Loucy (cell line): ENCODE results near the gene PPP2R5C.
"Not testable (repeated sequence)": the region's sequence is repeated elsewhere in the genome, so short reads cannot be mapped to it uniquely, and the experiment has no call there.

Source experiments
- H2AFZ ChIP-seq: fragments of 200-600 bp; sonication (generic); 2 replicates; pipeline ENCODE4 v1.6.0; 2016; ENCODE audit warnings: antibody characterized with exemption, mild to moderate bottlenecking, low read length, moderate library complexity
- H3F3A ChIP-seq: fragments of 200-600 bp; 2 replicates; pipeline ENCODE4 v1.6.0; 2016; ENCODE audit warnings: antibody characterized with exemption, low read depth, mild to moderate bottlenecking
- H3K27me3 ChIP-seq: fragments of 200-600 bp; sonication (generic); 2 replicates; pipeline ENCODE4 v1.6.1; 2014; ENCODE audit warnings: low read length, mild to moderate bottlenecking; ENCODE audit not compliant: insufficient read depth, poor library complexity, severe bottlenecking
- H3K36me3 ChIP-seq: fragments of 200-600 bp; sonication (generic); 2 replicates; pipeline ENCODE4 v1.6.1; 2016; ENCODE audit warnings: low read length; ENCODE audit not compliant: insufficient read depth
- H3K4me1 ChIP-seq: fragments of 200-600 bp; sonication (generic); 2 replicates; pipeline ENCODE4 v1.5.1; 2014; ENCODE audit warnings: low read length, mild to moderate bottlenecking; ENCODE audit not compliant: insufficient read depth, poor library complexity, severe bottlenecking
- H3K4me2 ChIP-seq: fragments of 200-600 bp; sonication (generic); 2 replicates; pipeline ENCODE4 v1.6.0; 2014; ENCODE audit warnings: antibody characterized with exemption, low read length, low read depth, mild to moderate bottlenecking; ENCODE audit not compliant: poor library complexity, severe bottlenecking
- H3K4me3 ChIP-seq: fragments of 200-600 bp; sonication (generic); 2 replicates; pipeline ENCODE4 v1.5.1; 2014; ENCODE audit warnings: low read length, mild to moderate bottlenecking, mixed read lengths; ENCODE audit not compliant: poor library complexity, severe bottlenecking
- H3K79me2 ChIP-seq: fragments of 200-600 bp; sonication (generic); 2 replicates; pipeline ENCODE4 v1.6.1; 2014; ENCODE audit warnings: low read length; ENCODE audit not compliant: insufficient read depth
- H3K9ac ChIP-seq: fragments of 200-600 bp; sonication (generic); 2 replicates; pipeline ENCODE4 v1.6.0; 2014; ENCODE audit warnings: mild to moderate bottlenecking, low read depth, low read length, moderate library complexity; ENCODE audit not compliant: poor library complexity, severe bottlenecking
- H3K9me2 ChIP-seq: fragments of 200-600 bp; sonication (generic); replicated peaks from 2 replicates; pipeline ENCODE4 v1.6.1; 2016; ENCODE audit warnings: low read depth, low read length, mixed read lengths
- H3K9me3 ChIP-seq: fragments of 200-600 bp; sonication (generic); 2 replicates; pipeline ENCODE4 v1.6.1; 2014; ENCODE audit warnings: mild to moderate bottlenecking, antibody characterized with exemption, low read length, low read depth; ENCODE audit not compliant: insufficient read depth
- H4K20me1 ChIP-seq: fragments of 200-600 bp; sonication (generic); 2 replicates; pipeline ENCODE4 v1.6.0; 2014; ENCODE audit warnings: antibody characterized with exemption, low read length, mild to moderate bottlenecking; ENCODE audit not compliant: insufficient read depth, poor library complexity, severe bottlenecking
- CTCF ChIP-seq: fragments of 200-600 bp; sonication (generic); conservative IDR thresholded peaks from 2 replicates; pipeline ENCODE4 v1.5.1; 2014; ENCODE audit warnings: mild to moderate bottlenecking, antibody characterized with exemption, low read length
- EZH2phosphoT487 ChIP-seq: fragments of 200-600 bp; IDR thresholded peaks from 2 replicates; pipeline ENCODE4 v1.6.1; 2018; ENCODE audit warnings: antibody characterized with exemption, mild to moderate bottlenecking, moderate library complexity, borderline replicate concordance

PPP2R5C gene

GRCh38 chr14:101728367-101728742 lies 33.2 kb upstream of the PPP2R5C start:
- Histone ChIP-seq H3K36me3 (no peaks in the 10 kb centered on the region), H3K9me2 (no peaks in the 10 kb centered on the region), H3K9ac (no peak overlapping the region), H4K20me1 (no peaks in the 10 kb centered on the region), H3F3A (no peaks in the 10 kb centered on the region), H3K4me2 (no peak overlapping the region), H3K4me3 (no peak overlapping the region), H3K27me3 (peaks cover 78% of the 10 kb centered on the region), H3K9me3 (no peaks in the 10 kb centered on the region), H3K4me1 (peaks cover 8% of the 10 kb centered on the region), H2AFZ (no peak overlapping the region), H3K79me2 (no peaks in the 10 kb centered on the region)
- TF ChIP-seq EZH2phosphoT487: no peak
- TF ChIP-seq CTCF: no peak

DNA sequence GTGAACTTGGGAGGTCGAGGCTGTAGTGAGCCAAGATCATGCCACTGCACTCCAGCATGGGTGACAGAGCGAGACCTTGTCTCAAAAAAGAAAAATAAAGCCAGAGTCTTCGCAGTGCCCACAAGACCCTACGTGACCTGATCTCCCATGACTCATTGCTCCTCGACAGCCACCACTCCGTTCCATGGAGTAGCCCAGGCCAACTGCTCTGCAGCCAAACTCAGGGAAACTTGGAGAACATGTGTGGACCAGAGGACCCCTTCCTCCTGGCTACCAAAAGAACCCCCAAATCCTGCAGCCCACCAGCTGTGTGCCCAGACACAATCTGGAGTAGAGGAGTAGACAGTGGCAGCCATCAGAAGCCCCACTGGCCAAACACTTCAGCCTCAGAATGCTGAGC lies 32.1 kb upstream of the PPP2R5C start:
- Histone ChIP-seq H3K9ac (no peak overlapping the region), H3K79me2 (no peaks in the 10 kb centered on the region), H3K27me3 (peaks cover 89% of the 10 kb centered on the region), H3K9me3 (no peaks in the 10 kb centered on the region), H3K36me3 (no peaks in the 10 kb centered on the region), H3K4me1 (peaks cover 8% of the 10 kb centered on the region), H4K20me1 (no peaks in the 10 kb centered on the region), H3K9me2 (no peaks in the 10 kb centered on the region), H3K4me3 (no peak overlapping the region), H3K4me2 (no peak overlapping the region), H2AFZ (no peak overlapping the region), H3F3A (no peaks in the 10 kb centered on the region)
- no peak for TF ChIP-seq CTCF
- TF ChIP-seq EZH2phosphoT487: no peak

GRCh38 chr14:101730157-101730556 lies 31.4 kb upstream of the PPP2R5C start:
- H3K4me1 ChIP-seq, H3K4me2 ChIP-seq: not testable (repeated sequence)

GRCh38 chr14:101730626-101731186 lies 30.8 kb upstream of the PPP2R5C start:
- H3K9me2 ChIP-seq: no peaks in the 10 kb centered on the region

More at GRCh38 chr14:101730157-101730556, 31.4 kb upstream of the PPP2R5C start:
- H3F3A ChIP-seq, H4K20me1 ChIP-seq, H3K9me2 ChIP-seq, H3K9me3 ChIP-seq, H3K36me3 ChIP-seq, H3K9ac ChIP-seq, H2AFZ ChIP-seq, H3K79me2 ChIP-seq, H3K4me3 ChIP-seq: not testable (repeated sequence)
- H3K27me3 ChIP-seq: peaks cover 94% of the 10 kb centered on the region

More at GRCh38 chr14:101730626-101731186, 30.8 kb upstream of the PPP2R5C start:
- Histone ChIP-seq H3K36me3 (no peaks in the 10 kb centered on the region), H3K79me2 (no peaks in the 10 kb centered on the region), H3K9ac (no peak overlapping the region), H3K4me2 (peak overlapping the region; percentile 20), H3K9me3 (no peaks in the 10 kb centered on the region), H3K4me1 (peaks cover 8% of the 10 kb centered on the region), H2AFZ (no peak overlapping the region), H4K20me1 (no peaks in the 10 kb centered on the region), H3F3A (no peaks in the 10 kb centered on the region), H3K27me3 (peaks cover 94% of the 10 kb centered on the region), H3K4me3 (no peak overlapping the region)
- TF ChIP-seq EZH2phosphoT487: no peak
- TF ChIP-seq CTCF: no peak
